Measurements from ENCODE around the gene ADGRF5.

Gene ADGRF5

GRCh38 chr6:46921731-46922130 is at the start of gene ADGRF5:
TSS of gene ADGRF5 (minus strand) at chr6:46921938. CDS start at chr6:46906762, 15,176 bp downstream.
- no peak within 1 kb of the TSS for H3K27ac ChIP-seq
- TF ChIP-seq CTCF (conservative IDR thresholded peaks at IDR 0.05): no peak
- TF ChIP-seq ZFX (IDR thresholded peaks at IDR 0.05): no peak

- TF ChIP-seq CTCF (conservative IDR thresholded peaks at IDR 0.05) (no peak), ZFX (IDR thresholded peaks at IDR 0.05) (no peak)
- H3K27ac ChIP-seq: no peak overlapping the region
Observed at GRCh38 chr6:46969206-46969605, 47.5 kb upstream of the ADGRF5 start.

GRCh38 chr6:46967826-46968349 is 46.1 kb upstream of the ADGRF5 start:
- TF ChIP-seq CTCF (conservative IDR thresholded peaks at IDR 0.05) (no peak), ZFX (IDR thresholded peaks at IDR 0.05) (no peak)
- H3K27ac ChIP-seq: no peak overlapping the region

DNA sequence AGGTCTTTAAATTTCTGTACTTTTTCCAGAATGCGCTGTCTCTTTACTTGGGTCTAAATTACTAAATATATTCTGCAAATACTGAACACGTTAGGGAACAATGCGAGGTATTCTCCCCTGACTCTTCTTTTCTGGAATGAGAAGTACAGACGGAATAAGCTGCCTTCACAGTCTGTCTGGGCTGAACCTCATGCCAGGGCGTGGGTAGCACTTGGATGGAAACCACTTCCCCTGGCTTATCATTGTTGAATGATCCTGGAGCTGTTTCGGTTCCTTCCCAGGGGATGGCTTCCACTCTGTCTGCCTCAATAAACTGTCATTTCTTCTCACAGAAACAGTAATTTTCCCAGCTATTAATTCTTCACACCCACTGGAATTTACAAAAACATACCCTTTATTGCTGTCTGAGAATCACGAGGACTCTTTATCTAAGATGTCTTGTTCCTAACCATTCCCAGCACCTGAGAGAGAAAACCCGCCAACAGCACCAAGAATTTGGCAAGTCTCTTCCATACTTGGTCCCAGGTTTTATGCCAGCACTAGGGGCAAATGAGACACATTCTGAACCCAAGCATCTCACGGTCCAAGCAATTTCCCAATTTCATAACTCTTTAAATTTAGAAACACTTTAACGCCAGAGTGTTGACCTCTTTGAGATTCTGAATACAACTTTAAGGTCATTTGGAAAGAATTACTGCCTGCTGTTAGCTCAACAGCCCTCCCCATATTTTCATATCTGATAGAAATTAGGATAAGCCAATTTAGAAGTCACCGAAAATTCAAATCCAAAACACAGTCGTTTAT is 43.2 kb upstream of the ADGRF5 start:
- no peak for TF ChIP-seq CTCF (conservative IDR thresholded peaks at IDR 0.05)

GRCh38 chr6:46963626-46964025 is 41.9 kb upstream of the ADGRF5 start:
- no peak overlapping the region for H3K27ac ChIP-seq
- TF ChIP-seq CTCF (conservative IDR thresholded peaks at IDR 0.05): no peak
- no peak for TF ChIP-seq ZFX (IDR thresholded peaks at IDR 0.05)

More for the DNA sequence above, 43.2 kb upstream of the ADGRF5 start:
- H3K27ac ChIP-seq: no peak overlapping the region

GRCh38 chr6:46963039-46963438 is 41.3 kb upstream of the ADGRF5 start:
- H3K27ac ChIP-seq: no peak overlapping the region
- no peak for TF ChIP-seq CTCF (conservative IDR thresholded peaks at IDR 0.05)
- TF ChIP-seq ZFX (IDR thresholded peaks at IDR 0.05): no peak

DNA sequence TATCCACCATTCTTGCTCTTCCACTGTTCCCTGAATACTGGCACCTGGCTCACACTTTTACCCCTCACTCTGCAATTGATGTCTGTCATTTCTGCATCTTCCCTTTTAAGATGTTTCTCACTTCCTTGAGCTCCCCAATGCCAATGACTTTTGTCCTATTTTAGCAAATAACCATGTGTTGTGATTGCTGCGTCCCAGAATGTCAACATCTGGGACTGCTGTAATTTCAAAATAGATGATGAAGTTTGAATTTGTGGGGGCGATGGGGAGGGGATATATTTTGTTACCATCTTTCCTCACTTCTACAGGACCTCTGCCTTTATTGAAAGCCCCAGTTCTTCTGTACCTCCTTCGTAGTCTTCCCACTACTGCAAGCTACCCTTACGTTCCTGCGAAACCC is 40.0 kb upstream of the ADGRF5 start:
- TF ChIP-seq ZFX (IDR thresholded peaks at IDR 0.05): no peak
- TF ChIP-seq CTCF (conservative IDR thresholded peaks at IDR 0.05): no peak
- no peak overlapping the region; the same call in 1 of the 2 replicates for H3K27ac ChIP-seq
